SIG-M5 treated with dmso at 0.1 percent for 504 hours (cell line): Measurements from ENCODE around the gene IER3.
"Not testable (repeated sequence)": the region's sequence is repeated elsewhere in the genome, so short reads cannot be mapped to it uniquely, and the experiment has no call there.

Experiments used
- DNase-seq: peaks from one replicate; lab custom pipeline; 2025; ENCODE audit not compliant: unreplicated experiment; lab: John Stamatoyannopoulos, UW

The IER3 gene

DNA sequence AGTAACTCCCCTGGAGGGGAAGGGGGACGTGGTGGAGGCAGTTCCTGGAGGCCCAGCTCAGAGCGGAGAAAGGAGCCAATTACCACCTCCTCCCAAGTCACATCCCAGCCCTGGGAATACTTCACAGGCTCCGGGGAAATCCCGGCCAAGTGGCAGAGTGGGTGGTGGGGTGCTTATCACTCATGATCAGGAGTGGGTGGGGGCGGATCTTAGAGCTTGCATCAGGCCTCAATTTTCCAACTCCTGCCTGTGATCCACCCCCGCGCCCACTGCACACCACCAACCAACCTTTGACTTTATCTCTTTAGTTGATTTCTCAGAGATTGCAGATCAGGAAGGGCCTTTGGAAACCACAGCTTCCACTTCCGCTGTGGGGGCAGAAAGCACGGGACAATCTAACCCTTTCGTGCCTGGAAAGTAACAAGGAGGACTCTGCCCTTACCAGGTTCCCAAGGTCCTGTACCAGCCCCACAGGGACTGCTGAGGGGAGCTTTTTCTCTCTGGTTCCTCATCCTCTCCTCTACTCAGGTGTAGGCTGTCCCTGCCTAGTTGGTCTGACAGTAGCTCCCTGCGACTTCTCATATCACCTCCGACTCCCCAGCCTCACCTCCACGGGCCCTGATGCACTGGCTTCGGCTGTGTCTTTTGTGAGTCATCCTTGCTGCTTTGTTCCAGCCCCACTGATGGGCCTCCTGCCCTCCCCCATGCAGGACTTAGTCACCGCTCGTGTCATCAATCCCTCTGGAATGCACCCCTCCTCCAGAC is 24.9 kb upstream of the IER3 start:
- DNase-seq: peak; percentile 50

DNA sequence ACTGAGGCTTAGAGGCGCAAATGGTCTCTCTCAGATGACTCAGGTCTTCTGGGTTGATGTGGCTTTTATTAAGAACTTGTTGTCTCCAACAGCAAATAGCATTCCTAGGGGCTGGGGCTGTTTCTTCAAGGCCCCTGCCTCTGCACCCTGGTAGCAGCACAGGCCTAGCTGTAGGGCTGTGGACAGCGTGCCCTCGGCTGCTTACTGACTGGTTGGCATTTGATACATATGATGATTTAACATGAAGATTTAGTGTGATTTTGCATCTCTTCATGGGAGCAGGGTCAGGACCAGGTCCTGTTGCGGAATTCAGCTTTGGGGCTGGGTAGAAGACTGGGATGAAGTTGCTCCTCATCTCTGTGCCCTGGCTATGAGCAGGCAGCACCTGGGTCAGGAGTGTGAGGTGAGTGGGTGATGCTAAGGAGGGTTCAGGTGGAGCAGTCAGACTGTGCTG is 24.3 kb upstream of the IER3 start:
- no peak for DNase-seq

DNA sequence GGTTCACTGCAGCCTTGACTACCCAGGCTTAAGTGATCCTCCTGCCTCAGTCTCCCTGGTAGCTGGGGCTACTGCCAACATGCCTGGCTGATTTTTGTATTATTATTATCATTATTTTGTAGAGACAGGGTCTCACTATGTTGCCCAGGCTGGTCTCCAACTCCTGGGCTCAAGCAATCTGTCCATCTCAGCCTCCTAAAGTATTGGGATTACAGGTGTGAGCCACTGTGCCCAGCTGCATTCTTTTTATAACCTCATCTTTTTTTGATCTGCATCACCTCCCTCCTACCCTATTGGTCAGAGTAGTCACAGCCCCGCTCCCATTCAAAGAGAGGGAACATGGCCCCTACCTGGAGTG is 23.6 kb upstream of the IER3 start:
- no peak for DNase-seq

DNA sequence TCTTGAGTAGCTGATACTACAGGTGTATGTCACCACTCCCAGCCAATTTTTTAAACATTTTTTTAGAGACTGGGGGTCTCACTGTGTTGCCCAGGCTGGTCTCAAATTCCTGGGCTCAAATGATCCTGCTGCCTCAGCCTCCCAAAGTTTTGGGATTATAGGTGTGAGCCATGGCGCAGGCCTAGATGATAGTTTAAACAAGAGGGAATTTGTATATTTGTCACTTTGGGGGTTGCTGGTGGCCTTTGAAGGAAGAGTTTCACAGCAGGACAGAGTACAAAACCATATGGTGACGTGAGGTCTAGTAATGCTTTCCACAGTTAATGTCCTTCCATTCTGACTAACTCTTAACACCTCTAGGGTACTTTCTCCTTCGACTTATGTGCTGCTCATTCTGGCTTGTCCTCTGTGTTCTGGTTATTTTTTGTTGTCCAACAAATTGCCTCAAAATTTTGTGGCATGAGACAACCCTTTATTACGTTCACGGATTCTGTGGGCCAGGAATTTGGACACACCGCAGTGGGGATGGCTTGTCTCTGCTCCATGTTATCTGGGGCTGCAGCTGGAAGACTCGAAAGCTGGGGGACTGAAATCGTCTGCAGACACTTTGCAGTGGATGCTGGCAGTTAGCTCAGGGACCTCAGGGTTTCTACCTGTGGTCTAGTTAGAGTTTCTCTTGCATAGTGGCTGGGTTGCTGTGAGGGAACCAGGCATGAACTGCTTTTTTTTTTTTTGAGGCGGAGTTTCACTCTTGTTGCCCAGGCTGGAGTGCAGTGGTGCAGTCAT is 23.0 kb upstream of the IER3 start:
- no peak for DNase-seq

DNA sequence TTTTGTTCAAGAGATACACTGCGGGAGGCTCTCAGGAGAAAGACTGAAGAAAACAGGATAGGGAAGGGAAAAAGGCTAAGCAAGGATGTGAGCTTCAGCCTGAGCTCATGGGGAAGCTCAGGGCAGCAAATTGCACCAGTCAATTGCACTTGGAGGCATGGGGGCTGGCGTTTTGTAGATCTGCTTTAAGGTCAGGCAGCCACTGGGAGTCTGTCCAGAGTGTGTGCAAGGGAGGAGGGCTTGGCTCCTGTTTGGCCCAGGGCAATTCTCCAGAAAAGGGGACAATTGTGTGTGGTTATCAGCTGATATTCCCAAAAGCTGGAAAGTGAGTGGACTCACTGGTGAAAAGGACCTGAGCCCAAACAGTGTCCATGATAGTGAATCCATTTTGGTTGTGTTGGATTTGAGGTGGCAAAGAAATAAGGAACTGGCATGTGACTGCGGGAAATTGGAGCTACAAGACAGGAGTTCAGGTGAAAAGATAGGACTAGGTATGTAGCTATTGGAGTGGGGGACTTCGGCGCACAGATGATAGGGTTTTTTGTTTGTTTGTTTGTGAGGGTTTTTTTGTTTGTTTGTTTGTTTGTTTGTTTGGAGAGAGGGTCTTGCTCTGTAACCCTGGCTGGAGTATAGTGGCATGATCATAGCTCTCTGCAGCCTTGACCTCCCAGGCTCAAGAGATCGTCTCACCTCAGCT is 22.3 kb upstream of the IER3 start:
- no peak for DNase-seq

DNA sequence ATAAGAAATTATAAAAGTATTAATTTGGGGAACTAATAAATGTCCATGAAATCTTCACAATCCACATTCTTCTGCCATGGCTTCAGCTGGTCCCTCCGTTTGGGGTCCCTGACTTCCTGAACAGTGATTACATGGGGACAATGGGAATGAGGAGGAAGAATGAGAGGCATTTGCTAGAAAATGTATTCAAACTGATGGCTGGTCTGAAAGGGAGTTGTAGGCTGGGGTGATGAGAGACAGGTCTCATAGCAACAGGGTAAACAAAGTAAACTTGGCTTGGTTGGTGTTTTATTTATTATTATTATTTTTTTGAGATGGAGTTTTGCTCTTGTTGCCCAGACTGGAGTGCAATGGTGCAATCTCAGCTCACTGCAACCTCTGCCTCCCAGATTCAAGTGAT is 21.1 kb upstream of the IER3 start:
- not testable (repeated sequence) for DNase-seq

DNA sequence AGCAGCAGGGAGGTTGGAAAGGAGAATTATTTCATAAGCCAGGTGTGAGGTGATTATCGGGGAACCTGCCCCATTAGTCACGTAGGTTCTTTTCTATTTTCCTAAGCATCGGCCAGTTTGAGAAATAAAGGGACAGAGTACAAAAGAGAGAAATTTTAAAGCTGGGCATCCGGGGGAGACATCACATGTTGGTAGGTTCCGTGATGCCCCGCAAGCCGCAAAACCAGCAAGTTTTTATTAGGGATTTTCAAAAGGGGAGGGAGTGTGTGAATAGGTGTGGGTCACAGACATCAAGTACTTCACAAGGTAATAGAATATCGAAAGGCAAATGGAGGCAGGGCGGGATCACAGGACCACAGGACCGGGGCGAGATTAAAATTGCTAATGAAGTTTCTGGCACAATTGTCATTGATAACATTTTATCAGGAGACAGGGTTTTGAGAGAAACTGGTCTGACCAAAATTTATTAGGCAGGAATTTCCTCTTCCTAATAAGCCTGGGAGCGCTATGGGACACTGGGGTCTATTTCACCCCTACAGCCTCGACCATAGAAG is 20.2 kb upstream of the IER3 start:
- DNase-seq: not testable (repeated sequence)

DNA sequence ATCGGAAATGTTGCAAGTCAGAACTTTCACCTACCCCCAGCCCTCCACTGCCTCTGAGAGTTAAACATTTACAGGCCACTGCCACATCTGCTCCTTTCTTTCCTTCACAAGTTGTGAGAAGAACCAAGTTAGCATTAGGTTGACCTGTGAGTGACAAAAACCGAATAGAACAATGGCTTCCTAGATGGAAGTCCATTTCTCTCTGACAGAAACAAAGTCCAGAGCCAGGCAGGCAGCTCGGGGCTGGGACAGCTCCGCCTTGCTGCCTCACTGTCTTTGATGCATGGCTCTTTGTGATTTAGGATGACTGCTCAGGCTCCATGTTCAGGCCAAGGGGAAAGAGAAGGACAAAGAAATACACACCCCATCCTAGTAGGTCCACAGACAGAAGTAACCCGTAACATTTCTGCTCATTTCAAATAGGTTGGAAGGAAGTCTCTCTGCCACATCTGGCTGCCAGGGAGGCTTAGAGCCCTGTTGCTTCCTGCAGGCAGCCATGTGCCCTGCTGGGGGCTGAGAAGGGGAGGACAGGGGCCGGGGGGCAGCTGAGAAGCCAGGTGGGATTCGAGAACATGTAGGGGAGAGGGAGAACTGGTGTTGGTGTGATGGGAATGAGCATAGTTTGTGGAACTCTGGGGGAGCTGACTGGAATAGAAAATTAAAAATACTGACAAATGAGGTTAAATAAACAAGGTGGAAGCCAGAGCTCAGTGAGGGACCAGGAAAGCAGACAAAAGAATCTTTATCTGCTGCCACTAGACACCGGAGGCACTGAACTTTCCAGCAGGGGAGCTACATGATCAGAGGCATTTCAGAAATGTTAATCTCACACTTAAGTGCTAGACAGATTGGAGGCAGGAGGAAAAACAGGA is 19.5 kb upstream of the IER3 start:
- DNase-seq: no peak

DNA sequence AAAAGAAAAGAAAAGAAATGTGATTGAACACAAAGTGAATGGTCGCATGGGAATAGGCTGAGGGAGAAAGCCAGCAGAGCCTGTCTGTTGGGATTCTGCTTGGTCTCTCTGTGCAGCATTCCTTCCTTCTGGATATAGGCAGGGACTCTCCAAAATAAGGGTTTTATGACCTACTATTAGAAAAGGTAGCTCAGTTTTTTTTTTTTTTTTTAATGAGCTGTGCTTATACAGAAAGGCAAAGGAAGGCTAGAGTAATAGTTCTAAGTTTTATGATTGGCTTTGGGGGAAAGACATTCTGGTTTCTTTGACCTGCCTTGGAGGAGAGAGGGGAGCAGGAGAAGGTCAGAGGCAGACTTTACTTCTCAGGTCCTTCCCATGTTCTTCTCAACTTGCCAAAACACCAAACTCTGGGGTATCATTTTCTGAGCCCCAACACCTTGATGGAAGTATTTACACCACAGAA is 18.8 kb upstream of the IER3 start:
- no peak for DNase-seq

DNA sequence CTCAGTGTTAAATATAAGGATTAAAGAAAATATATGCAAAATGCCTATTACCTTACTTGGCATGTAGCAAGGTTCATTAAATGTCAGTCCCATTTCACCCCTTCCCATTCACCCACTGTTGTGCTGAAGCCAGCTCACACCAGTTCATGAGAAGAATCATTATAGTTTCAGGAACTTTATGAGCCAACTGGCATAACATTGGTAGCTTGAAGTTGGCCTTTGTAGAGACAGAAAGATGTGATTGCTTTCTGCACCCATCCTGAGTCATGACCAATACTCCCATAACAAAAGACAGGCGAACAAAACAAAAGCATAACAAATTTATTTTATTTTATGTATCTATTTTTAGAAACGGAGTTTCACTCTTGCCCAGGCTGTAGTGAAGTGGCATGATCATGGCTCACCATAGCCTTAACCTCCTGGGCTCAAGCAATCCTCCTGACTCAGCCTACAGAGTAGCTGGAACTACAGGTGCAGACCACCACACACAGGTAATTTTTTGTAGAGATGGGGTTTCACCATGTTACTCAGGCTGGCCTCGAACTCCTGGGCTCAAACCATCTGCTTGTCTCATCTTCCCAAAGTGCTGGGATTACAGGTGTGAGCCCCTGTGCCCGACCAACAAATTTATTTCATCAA is 17.6 kb upstream of the IER3 start:
- no peak for DNase-seq

DNA sequence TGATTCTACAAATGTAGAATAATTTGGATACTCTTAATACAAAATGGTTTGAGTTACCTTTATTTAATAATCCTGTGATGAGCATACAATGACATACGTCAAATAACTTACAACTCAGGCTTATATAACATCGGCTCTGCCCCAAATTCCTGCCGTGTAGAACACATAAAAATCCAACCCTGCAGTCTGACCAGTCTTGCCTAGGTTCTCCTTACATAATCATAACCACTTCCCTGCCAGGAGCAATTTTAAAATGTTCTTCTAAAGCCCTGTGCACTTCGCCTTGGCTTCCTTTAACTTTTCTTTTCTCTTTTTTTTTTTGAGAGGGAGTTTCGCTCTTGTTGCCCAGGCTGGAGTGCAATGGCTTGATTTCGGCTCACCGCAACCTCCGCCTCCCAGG is 16.2 kb upstream of the IER3 start:
- DNase-seq: no peak

DNA sequence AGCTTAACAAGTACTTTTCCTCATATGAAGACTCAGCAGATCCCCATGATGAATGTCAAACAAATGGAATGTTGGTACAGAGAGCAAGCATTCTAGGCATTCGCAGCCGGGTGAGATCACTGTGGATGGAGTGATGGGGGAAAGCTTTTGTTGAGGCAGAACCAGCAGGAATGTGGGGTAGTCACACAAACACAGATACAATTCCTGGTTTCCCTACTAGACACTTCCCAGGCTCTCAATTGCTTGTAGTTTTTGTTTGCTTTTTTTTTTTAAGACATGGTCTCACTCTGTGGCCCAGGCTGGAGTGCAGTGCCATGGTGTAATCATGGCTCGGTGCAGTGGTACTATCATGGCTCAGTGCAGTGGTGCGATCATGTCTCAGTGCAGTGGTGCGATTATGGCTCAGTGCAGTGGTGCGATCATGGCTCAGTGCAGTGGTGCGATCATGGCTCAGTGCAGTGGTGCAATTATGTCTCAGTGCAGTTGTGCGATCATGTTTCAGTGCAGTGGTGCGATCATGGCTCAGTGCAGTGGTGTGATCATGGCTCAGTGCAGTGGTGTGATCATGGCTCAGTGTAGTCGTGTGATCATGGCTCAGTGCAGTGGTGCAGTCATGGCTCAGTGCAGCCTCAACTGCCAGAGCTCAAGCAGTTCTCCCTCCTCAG is 15.4 kb upstream of the IER3 start:
- no peak for DNase-seq

DNA sequence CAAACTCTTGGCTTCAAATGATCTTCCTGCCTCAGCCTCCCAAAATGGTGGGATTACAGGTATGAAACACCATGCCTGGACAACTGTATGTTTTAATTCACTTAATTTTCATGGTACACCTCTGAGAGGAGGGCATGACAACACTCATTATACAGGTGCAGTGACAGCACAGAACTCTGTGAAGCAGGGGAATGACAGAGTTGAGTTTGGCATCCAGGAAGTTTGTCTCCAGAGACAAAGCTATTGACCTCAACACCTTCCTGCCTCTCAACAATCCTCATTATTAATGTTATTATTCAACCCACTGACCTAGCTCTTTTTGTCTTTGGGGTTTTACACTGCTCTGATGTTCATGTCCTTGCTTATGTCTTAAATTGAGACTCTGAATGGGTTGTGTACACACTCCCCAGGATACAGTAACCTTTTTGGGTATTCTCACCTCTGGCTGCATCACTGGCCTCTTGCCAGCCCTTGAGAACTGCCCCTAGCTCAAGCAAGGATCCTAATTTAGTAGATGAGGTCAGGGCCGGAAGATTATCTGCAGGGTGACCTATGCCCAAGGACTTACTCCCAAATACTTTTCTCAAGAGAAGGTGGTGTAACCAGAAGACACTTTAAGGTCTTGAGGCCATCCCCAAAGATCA is 13.0 kb upstream of the IER3 start:
- no peak for DNase-seq

DNA sequence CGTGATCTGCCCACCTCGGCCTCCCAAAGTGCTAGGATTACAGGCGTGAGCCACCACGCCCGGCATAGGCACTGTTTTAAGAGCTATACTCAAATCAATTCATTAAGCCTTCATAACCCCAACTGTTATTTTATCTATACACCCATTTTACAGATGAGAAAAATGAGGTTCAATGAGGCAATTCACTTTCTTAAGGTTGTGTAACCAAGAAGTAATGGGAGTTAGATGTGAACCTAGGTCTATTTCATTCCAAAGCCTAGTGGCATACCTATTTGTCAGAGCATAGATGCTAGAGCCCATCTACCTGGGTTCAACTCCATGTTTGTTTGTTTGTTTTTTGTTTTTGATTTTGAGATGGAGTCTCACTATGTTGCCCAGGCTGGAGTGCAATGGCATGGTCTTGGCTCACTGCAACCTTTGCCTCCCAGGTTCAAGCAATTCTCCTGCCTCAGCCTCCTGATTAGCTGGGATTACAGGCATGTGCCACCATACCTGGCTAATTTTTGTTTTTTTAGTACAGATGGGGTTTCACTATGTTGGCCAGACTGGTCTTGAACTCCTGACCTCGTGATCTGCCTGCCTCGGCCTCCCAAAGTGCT is 12.2 kb upstream of the IER3 start:
- not testable (repeated sequence) for DNase-seq

DNA sequence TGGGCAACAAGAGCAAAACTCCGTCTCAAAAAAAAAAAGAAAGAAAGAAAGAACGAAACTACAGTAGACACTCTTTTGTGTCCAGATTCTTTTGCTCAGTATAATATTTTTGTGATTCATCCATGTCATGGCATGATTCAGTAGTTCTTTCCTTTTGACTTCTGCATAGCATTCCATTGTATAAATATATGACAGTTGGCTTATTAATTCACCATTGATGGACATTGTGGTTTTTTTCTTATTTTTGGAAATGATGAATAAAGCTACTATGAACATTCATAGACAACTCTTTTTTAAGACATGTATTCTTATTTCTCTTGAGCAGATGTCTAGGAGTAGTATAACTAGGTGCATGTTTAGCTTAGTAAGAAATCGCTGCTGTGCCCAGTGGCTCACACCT is 10.3 kb upstream of the IER3 start:
- DNase-seq: no peak

DNA sequence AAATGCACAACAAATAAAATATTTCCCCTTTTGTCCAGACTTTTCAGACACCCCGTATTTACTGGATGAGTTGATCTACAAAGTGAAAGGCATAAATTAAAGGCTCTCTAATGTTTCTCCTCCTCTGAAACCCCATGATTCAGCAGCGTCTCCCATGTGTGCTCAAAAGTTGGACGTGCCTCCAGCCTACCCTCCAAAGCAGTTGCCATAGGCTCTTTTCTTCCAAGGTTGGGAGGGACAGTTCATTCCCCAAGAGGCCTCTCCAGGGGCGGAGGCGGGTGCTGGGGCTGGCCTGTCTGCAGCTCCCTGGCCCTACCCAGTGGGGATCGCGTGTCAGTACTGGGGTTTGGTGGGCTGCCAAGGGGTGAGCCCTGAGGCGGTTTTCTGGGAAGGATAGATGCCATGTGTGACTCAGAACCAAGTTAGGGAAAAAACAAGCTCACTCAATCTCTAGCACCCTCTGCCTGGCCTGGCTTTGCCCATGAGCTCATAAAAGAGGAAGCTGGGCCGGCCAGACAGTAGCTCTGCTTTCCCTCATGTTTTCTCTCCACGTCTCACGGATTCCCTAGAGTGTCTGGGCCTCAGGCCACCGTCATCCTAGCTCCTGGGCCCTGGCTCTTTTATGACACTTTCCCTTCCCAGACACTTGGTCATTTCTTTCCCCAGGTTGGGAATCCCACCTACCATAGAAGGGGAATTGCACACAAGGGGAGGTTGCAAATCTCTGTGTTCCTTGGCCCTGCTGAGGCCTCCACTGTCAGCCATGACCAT is 8.0 kb upstream of the IER3 start:
- DNase-seq: peak; percentile 56

DNA sequence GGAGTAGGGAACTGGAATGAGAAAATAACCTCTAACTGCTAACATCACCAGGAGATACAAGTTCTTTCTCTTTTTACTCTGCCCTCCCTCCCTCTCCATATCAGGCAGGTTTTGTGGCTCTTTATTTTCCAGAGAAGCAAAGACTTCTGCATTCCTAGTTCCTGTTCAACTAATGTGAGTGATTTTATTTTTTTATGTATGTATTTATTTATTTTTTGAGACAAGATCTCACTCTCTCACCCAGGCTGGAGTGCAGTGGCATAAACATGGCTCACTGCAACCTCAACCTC is 6.0 kb upstream of the IER3 start:
- no peak for DNase-seq
